K562 (cell line): ENCODE results near the gene ERCC6.

ENCODE experiments used
- ATF6 ChIP-seq: sonication (generic); formaldehyde crosslinking; IDR thresholded peaks from 2 replicates; pipeline ENCODE4 v1.4.0; 2020; ENCODE audit warnings: mild to moderate bottlenecking, missing genetic modification reagents
- CTCF ChIP-seq, 3 experiments: IDR thresholded peaks in 2 of 3; conservative IDR thresholded peaks in 1 of 3; 2 replicates each; pipeline ENCODE4 v1.5.1; 2011 to 2012; ENCODE audit warnings: low read length in 3 of 3, mild to moderate bottlenecking in 3 of 3, control low read depth in 2 of 3, improper control_type of control experiment in 1 of 3, inconsistent platforms in 1 of 3, low read depth in 1 of 3, mixed read lengths in 1 of 3, moderate library complexity in 1 of 3; ENCODE audit not compliant: insufficient read depth in 2 of 3
- ETS2 ChIP-seq: IDR thresholded peaks from 2 replicates; pipeline ENCODE4 v1.6.1; 2016; ENCODE audit warnings: borderline replicate concordance, missing genetic modification characterization, mild to moderate bottlenecking, moderate library complexity, missing compliant biosample characterization; ENCODE audit not compliant: poor library complexity, severe bottlenecking
- JUN ChIP-seq, 2 experiments: sonication (generic) in 1 of 2; formaldehyde crosslinking in 1 of 2; IDR thresholded peaks; 2 replicates each; pipeline versions ENCODE4 v1.6.1 to v1.8.0; 2012 to 2022; ENCODE audit warnings: borderline replicate concordance in 2 of 2, mild to moderate bottlenecking in 2 of 2, improper control_type of control experiment in 1 of 2, low read depth in 1 of 2, low read length in 1 of 2, missing genetic modification reagents in 1 of 2
- JUND ChIP-seq, 2 experiments: IDR thresholded peaks; 2 replicates in 1 of 2; 3 replicates in 1 of 2; pipeline ENCODE4 v1.6.1; 2011; ENCODE audit warnings: borderline replicate concordance in 2 of 2, low read depth in 2 of 2, low read length in 2 of 2, improper control_type of control experiment in 1 of 2, missing biosample characterization in 1 of 2, missing genetic modification characterization in 1 of 2, missing genetic modification reagents in 1 of 2
- MBD2 ChIP-seq: sonication (generic); IDR thresholded peaks from 2 replicates; pipeline ENCODE4 v1.6.1; 2016; ENCODE audit warnings: low read depth, borderline replicate concordance
- POLR2A ChIP-seq: fragments of 450-650 bp; conservative IDR thresholded peaks from 2 replicates; pipeline ENCODE4 v1.6.1; 2016

DNA sequence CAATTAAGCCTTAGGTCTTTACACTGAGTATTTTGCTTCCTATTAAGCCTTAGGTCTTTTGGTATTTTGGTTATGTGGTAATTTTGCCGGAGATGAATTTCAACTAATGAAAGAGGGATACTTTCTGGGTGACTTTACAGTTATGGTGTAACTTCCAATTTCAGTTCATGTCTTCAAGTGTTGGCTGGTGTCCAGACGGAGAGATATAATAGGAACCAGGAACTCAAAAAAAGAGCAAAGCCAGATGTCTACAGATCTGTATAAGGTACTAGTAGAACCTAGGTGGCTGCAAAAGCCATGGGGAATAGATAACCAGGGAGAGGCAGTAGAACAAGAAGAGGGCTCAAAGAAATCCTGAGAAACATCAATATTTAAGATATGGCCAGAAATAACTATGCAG is 12.3 kb downstream of the ERCC6 start:
- TF ChIP-seq POLR2A (no peak), ETS2 (tag) (no peak), JUND (IDR thresholded peaks at IDR 0.05; ENCODE audit: borderline replicate concordance, low read depth, low read length) (no peak), JUND (tag; IDR thresholded peaks at IDR 0.05; ENCODE audit: borderline replicate concordance, low read depth, low read length) (no peak), CTCF (IDR thresholded peaks at IDR 0.05 in 2 of 3, conservative IDR thresholded peaks at IDR 0.05 in 1 of 3; ENCODE audit: insufficient read depth in 2 of 3, low read depth in 1 of 3, low read length in 3 of 3) (no peak), ATF6 (CRISPR knock-in tag) (no peak), MBD2 (no peak), JUN (IDR thresholded peaks at IDR 0.05; ENCODE audit: borderline replicate concordance, low read depth, low read length) (no peak), JUN (CRISPR knock-in tag; IDR thresholded peaks at IDR 0.05; ENCODE audit: borderline replicate concordance) (no peak)
